Smooth muscle cell (in vitro differentiated cells): ENCODE results near the gene TTC24. TPM values are rescaled to one million over a fixed set of nuclear protein-coding genes. Genes with fewer than 3 reads are reported as not detected.
"Not testable (repeated sequence)": the region's sequence is repeated elsewhere in the genome, so short reads cannot be mapped to it uniquely, and the experiment has no call there.

ENCODE experiments used
- DNase-seq: peaks from one replicate; lab custom pipeline; 2025; ENCODE audit not compliant: unreplicated experiment; lab: John Stamatoyannopoulos, UW
- H2AFZ ChIP-seq: fragments of 200-600 bp; sonication (generic); 2 replicates; pipeline ENCODE4 v1.6.0; 2016; ENCODE audit warnings: antibody characterized with exemption, low read depth, mild to moderate bottlenecking
- H3F3A ChIP-seq: fragments of 200-600 bp; sonication (generic); 2 replicates; pipeline ENCODE4 v1.6.0; 2017; ENCODE audit warnings: antibody characterized with exemption, low read depth
- H3K27ac ChIP-seq: fragments of 200-600 bp; sonication (generic); 2 replicates; pipeline ENCODE4 v1.5.1; 2016; ENCODE audit warnings: low read depth, mild to moderate bottlenecking
- H3K27me3 ChIP-seq: fragments of 200-600 bp; sonication (generic); 2 replicates; pipeline ENCODE4 v1.6.1; 2016; ENCODE audit warnings: low read depth, mild to moderate bottlenecking
- H3K36me3 ChIP-seq: fragments of 200-600 bp; sonication (generic); 2 replicates; pipeline ENCODE4 v1.5.1; 2016; ENCODE audit warnings: low read depth
- H3K4me1 ChIP-seq: fragments of 200-600 bp; sonication (generic); 2 replicates; pipeline ENCODE4 v1.5.1; 2016; ENCODE audit warnings: low read depth
- H3K4me2 ChIP-seq: fragments of 200-600 bp; sonication (generic); 2 replicates; pipeline ENCODE4 v1.6.0; 2016; ENCODE audit warnings: mild to moderate bottlenecking
- H3K4me3 ChIP-seq: fragments of 200-600 bp; sonication (generic); 2 replicates; pipeline ENCODE4 v1.5.1; 2016; ENCODE audit warnings: mild to moderate bottlenecking
- H3K79me2 ChIP-seq: fragments of 200-600 bp; sonication (generic); 2 replicates; pipeline ENCODE4 v1.6.0; 2016; ENCODE audit warnings: low read depth, mild to moderate bottlenecking
- H3K9ac ChIP-seq: fragments of 200-600 bp; sonication (generic); 2 replicates; pipeline ENCODE4 v1.6.0; 2016; ENCODE audit warnings: low read depth
- H3K9me3 ChIP-seq: fragments of 200-600 bp; sonication (generic); replicated peaks from 2 replicates; pipeline ENCODE4 v1.5.1; 2016; ENCODE audit warnings: low read depth
- H4K20me1 ChIP-seq: fragments of 200-600 bp; sonication (generic); 2 replicates; pipeline ENCODE4 v1.6.0; 2016; ENCODE audit warnings: low read depth
- CTCF ChIP-seq: fragments of 200-600 bp; sonication (generic); IDR thresholded peaks from 2 replicates; pipeline ENCODE4 v1.5.1; 2017; ENCODE audit warnings: borderline replicate concordance, mild to moderate bottlenecking, antibody characterized with exemption; ENCODE audit not compliant: insufficient read depth, poor library complexity, severe bottlenecking
- WGBS: methylation state at CpG from one replicate; pipeline ENCODE4 v1.1.7; 2016; ENCODE audit warnings: low lambda C conversion rate; 5-methylcytosine and 5-hydroxymethylcytosine counted together
- polyA plus RNA-seq: library from polyadenylated mRNA; unstranded; fragments of >200 nt; fragmentation: Nextera tagmentation; extraction: Ambion mirVana; gene quantifications from 2 replicates; pipeline ENCODE4 v1.2.1, GENCODE V29; 2016
- total RNA-seq: library from RNA; depleted of rRNA; stranded (reverse); fragments of >200 nt; gene quantifications from 2 replicates; pipeline ENCODE4 v1.2.3, GENCODE V29; 2014

The TTC24 gene
- total and polyA plus RNA-seq, 2 experiments from 2014 or later = not detected

GRCh38 chr1:156608981-156609380, 29.5 kb downstream of the TTC24 start:
- no peaks in the 10 kb centered on the region for H3F3A ChIP-seq
- WGBS = 56% methylated on average over 6 of the region's 6 CpGs
- no peak overlapping the region for H2AFZ ChIP-seq
- H3K27me3 ChIP-seq = no peaks in the 10 kb centered on the region
- H3K4me2 ChIP-seq = no peak overlapping the region
- no peak for DNase-seq
- no peaks in the 10 kb centered on the region for H3K36me3 ChIP-seq
- no peaks in the 10 kb centered on the region for H4K20me1 ChIP-seq
- peak; percentile 61 for TF ChIP-seq CTCF
- no peaks in the 10 kb centered on the region for H3K79me2 ChIP-seq
- no peaks in the 10 kb centered on the region for H3K4me1 ChIP-seq
- H3K9ac ChIP-seq = no peak overlapping the region
- H3K27ac ChIP-seq = no peak overlapping the region
- H3K9me3 ChIP-seq = no peaks in the 10 kb centered on the region
- H3K4me3 ChIP-seq = no peak overlapping the region

GRCh38 chr1:156610072-156610471, 30.5 kb downstream of the TTC24 start:
- not testable (repeated sequence) for H3K4me2 ChIP-seq, H3K4me1 ChIP-seq, H3K27me3 ChIP-seq, H3F3A ChIP-seq, H3K27ac ChIP-seq, H3K36me3 ChIP-seq, H3K4me3 ChIP-seq, H3K79me2 ChIP-seq, H2AFZ ChIP-seq, H3K9me3 ChIP-seq, H3K9ac ChIP-seq, H4K20me1 ChIP-seq, DNase-seq
- 88% methylated on average over 9 of the region's 9 CpGs for WGBS

DNA sequence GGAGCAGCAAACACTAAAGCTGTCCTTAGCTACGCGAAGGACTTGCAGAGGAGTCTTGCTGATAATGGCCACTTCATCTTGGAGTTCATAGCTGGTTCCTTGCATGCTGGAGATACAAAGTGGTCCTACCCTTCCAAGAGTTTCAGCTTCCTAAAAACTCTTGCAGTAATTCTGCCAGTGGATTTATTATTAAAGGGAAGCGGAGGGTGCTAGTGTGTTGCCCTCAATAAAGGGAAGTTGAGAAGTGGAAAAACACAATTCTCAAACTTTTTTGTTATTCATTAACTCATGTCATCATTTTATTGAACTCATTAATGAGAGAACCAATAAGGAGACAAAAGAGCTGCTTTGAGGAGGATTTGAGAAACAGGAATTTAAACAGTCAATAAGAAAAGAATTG, 33.1 kb downstream of the TTC24 start:
- H3F3A ChIP-seq = no peaks in the 10 kb centered on the region
- no peak overlapping the region for H3K27ac ChIP-seq
- no peak overlapping the region for H3K4me2 ChIP-seq
- no peaks in the 10 kb centered on the region for H4K20me1 ChIP-seq
- no peaks in the 10 kb centered on the region for H3K27me3 ChIP-seq
- no peaks in the 10 kb centered on the region for H3K79me2 ChIP-seq
- H3K4me3 ChIP-seq = no peak overlapping the region
- no peaks in the 10 kb centered on the region for H3K9me3 ChIP-seq
- DNase-seq = no peak
- H3K9ac ChIP-seq = no peak overlapping the region
- no peaks in the 10 kb centered on the region for H3K4me1 ChIP-seq
- H2AFZ ChIP-seq = no peak overlapping the region
- no peaks in the 10 kb centered on the region for H3K36me3 ChIP-seq
- WGBS = 73% methylated on average over 3 of the region's 3 CpGs
- no peak for TF ChIP-seq CTCF

DNA sequence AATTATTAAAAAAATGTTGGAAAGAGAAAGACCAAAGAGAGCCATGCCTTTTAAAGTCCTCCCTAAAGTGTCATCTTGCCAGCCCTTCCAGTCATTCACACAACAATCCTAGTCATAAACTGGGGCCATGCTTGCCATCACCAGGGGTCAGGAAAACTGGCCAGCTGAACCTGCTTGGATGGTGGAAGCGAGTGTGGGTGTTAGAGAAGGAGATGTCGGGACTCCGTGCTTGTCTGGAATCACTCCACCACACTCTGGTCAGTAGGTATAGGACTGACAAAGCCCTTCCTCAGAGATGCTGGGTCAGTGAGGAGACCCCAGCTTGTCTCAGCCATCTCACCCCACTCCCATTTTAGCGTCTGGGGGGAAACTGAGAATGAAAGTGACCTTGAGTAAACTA, 36.4 kb downstream of the TTC24 start:
- no peaks in the 10 kb centered on the region for H3K79me2 ChIP-seq
- H3F3A ChIP-seq = no peaks in the 10 kb centered on the region
- no peak for DNase-seq
- H3K27me3 ChIP-seq = peaks cover 19% of the 10 kb centered on the region
- H3K4me2 ChIP-seq = peak overlapping the region; percentile 67
- H4K20me1 ChIP-seq = no peaks in the 10 kb centered on the region
- no peak overlapping the region for H3K4me3 ChIP-seq
- H3K36me3 ChIP-seq = no peaks in the 10 kb centered on the region
- no peak overlapping the region for H2AFZ ChIP-seq
- no peak for TF ChIP-seq CTCF
- no peak overlapping the region for H3K9ac ChIP-seq
- H3K9me3 ChIP-seq = no peaks in the 10 kb centered on the region
- no peaks in the 10 kb centered on the region for H3K4me1 ChIP-seq
- H3K27ac ChIP-seq = no peak overlapping the region
- WGBS = 30% methylated on average over 4 of the region's 4 CpGs
